Activated gamma-delta T cell (primary cell): ENCODE measurements around the gene GALR2.

ENCODE experiments used
- DNase-seq: peaks from one replicate; lab custom pipeline; 2025; lab: John Stamatoyannopoulos, UW

GALR2 gene

DNA sequence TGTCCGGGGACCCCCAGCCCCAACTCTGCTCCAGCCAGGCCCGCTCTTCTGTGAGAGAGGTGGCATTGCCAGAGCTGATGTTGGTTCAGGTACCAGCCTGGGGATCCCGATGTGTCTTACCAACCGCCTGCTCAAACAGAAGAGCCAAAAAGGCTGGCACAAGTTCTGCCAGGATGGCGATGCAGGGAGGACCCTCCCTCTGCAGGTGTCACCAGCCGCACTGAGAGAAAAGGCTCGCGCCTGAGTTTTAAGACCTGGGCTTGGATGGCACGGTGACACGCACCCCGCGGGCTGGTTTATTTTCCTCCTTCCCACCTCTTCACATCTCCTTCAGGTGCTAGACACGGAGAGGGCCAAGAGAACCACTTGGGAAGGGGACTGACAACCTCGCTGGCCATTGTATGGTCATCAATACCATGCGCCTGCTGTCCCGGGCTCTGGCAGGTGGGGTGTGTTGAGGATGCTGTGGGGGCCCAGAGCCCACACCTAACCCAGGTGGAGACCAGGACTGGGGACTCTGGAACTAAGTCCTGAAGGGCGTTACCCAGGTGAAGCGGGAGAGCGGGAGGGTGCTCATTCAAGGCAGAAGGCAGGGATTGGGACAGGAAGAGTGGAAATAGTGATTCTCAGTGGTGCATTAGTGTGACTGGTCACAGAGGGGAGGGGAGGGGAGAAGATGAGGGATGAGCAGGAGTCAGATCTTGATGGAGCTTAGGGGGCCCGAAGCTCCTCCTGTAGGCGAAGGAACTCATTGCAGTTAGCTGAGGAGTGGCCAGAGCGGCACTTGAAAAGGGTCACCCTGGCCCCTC, 50.2 kb downstream of the GALR2 start:
- DNase-seq: no peak

- DNase-seq: no peak
Measured at GRCh38 chr17:76125391-76125675, 50.8 kb downstream of the GALR2 start.

DNA sequence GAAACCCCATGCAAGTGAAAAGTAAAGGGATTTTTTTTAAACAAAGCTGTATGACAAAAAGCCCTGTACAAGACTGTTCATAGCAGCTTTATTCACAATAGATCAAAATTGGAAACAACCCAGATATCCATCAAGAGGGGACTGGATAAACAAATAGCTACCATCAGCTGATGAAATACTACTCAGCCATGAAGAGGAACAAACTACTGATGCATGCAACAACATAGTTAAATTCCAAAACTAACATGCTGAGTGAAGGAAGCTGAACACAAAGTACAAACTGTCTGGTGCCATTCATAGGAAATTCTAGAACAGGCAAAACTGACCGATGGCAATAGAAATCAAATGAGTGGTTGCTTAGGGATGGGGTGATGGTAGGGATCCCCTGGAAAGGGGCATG, 51.3 kb downstream of the GALR2 start:
- no peak for DNase-seq
